ENCODE results near the gene GPS1.

The GPS1 gene

GRCh38 chr17:82033359-82034085, 18.2 kb upstream of the GPS1 start:
- no peak for TF ChIP-seq CTCF (IDR thresholded peaks at IDR 0.05)

- no peak for TF ChIP-seq CTCF (IDR thresholded peaks at IDR 0.05)
Observed at GRCh38 chr17:82034371-82035011, 17.2 kb upstream of the GPS1 start.

GRCh38 chr17:82035488-82035887, 16.2 kb upstream of the GPS1 start:
- no peak for TF ChIP-seq CTCF (IDR thresholded peaks at IDR 0.05)

GRCh38 chr17:82035956-82036633, 15.6 kb upstream of the GPS1 start:
- TF ChIP-seq CTCF (IDR thresholded peaks at IDR 0.05), result no peak

- TF ChIP-seq CTCF (IDR thresholded peaks at IDR 0.05), result no peak
Observed at GRCh38 chr17:82036634-82037091, 15.0 kb upstream of the GPS1 start.

- TF ChIP-seq CTCF (IDR thresholded peaks at IDR 0.05), result peak; percentile 85
Observed at GRCh38 chr17:82037092-82037888, 14.4 kb upstream of the GPS1 start, which contains the start of gene DCXR. TSS of gene DCXR (minus strand) at chr17:82037697. CDS start at chr17:82037682, 15 bp downstream.

GRCh38 chr17:82037889-82038195, 13.9 kb upstream of the GPS1 start:
- no peak for TF ChIP-seq CTCF (IDR thresholded peaks at IDR 0.05)

Measured in LNCAP (cell line).